ENCODE data around the gene RIOK3.
"Not testable (repeated sequence)": the region's sequence is repeated elsewhere in the genome, so short reads cannot be mapped to it uniquely, and the experiment has no call there.

Gene RIOK3

DNA sequence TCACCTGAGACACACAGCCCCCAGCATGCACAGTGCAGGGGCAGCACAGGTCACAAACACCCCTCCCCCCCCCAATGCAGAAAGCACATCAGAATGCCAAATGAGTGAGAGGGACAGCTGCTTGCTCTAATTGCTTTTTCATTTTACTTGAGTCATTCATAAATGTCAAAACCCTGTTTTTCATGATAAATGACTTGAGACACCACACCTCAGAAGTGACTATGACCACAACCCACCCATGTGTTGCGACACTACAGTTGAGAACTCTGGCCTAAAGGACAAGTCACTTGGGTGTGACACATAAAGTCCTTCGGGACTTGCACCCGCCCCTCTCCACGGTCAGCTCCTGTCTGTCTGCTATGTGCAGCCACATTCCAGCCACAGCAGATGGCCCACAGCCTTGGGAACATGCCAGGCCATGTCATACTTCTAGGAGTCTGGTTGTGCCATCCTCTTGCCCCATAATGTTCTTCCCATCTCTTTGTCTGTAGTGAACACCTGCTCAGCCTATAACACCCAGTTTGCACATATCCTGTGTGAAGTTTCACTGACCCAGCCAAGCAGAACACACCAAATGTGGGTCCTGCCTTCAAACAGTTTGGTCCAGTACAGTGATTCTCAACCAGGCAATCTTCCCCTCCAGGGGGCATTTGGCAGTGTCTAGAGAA, 30.2 kb upstream of the RIOK3 start:
- Histone ChIP-seq H4K8ac (ENCODE audit: low read depth, low read length) (no peak overlapping the region), H3K36me3 (replicated peaks in 1 of 2; ENCODE audit: control insufficient read depth in 2 of 2, insufficient read depth in 2 of 2, low read length in 2 of 2) (no peaks in the 10 kb centered on the region), H3K23ac (ENCODE audit: low read depth, low read length, poor library complexity) (no peak overlapping the region), H3K4ac (ENCODE audit: low read length) (no peak overlapping the region), H2BK120ac (ENCODE audit: low read depth, low read length) (no peak overlapping the region), H3K4me1 (ENCODE audit: control insufficient read depth in 2 of 2, insufficient read depth in 1 of 2, low read depth in 1 of 2, low read length in 2 of 2) (peaks cover 3 to 8% of the 10 kb centered on the region in 2 donors), H3K18ac (ENCODE audit: low read length) (no peak overlapping the region), H3K4me2 (ENCODE audit: insufficient read depth, low read length, poor library complexity, severe bottlenecking) (no peak overlapping the region), H2BK15ac (ENCODE audit: low read length) (no peak overlapping the region), H3K27ac (replicated peaks; ENCODE audit: low read length) (no peak overlapping the region), H3K9ac (ENCODE audit: low read depth, low read length, poor library complexity) (no peak overlapping the region), H2AFZ (ENCODE audit: low read length) (no peak overlapping the region), H3K79me1 (ENCODE audit: low read depth, low read length) (no peaks in the 10 kb centered on the region), H3K9me3 (replicated peaks in 1 of 2; ENCODE audit: control insufficient read depth in 2 of 2, insufficient read depth in 1 of 2, low read depth in 1 of 2, low read length in 2 of 2) (no peaks in the 10 kb centered on the region), H3K27me3 (ENCODE audit: control insufficient read depth in 3 of 3, insufficient read depth in 3 of 3, low read depth in 1 of 3, low read length in 3 of 3) (no peaks in the 10 kb centered on the region), H2BK12ac (ENCODE audit: low read length) (no peak overlapping the region), H3K14ac (ENCODE audit: low read length) (no peak overlapping the region), H2AK5ac (ENCODE audit: low read depth, low read length) (no peak overlapping the region), H4K91ac (ENCODE audit: low read depth, low read length, poor library complexity) (no peak overlapping the region), H2BK5ac (ENCODE audit: low read length) (no peak overlapping the region), H3K4me3 (ENCODE audit: low read length in 2 of 2) (no peak overlapping the region)
- DNase-seq (ENCODE audit: low spot score) = no peak
- no CpG with 5 or more reads among the region's 4 CpGs for WGBS, 2 donors (ENCODE audit: extremely low coverage in 2 of 2, insufficient read length in 2 of 2, insufficient replicate concordance in 1 of 2)

DNA sequence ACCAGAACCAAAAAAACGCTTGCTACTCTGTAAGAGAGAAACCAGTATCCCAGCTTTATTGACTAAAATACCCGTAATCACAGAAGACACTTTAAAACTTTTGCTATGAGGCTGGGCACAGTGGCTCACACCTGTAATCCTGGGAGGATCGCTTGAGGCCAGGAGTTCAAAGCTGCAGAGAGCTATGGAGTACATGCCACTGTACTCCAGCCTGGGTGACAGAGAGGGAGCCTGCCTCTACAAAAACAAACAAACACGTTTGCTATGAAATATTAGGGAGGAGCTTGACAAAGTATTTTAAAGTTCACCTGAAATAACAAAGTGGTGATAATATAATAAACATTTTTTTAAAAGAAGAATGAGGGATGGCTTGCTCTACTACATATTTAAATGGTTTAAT, 28.5 kb upstream of the RIOK3 start:
- no peak overlapping the region for H3K14ac ChIP-seq (ENCODE audit: low read length)
- H3K4me3 ChIP-seq (ENCODE audit: low read length in 2 of 2) = no peak overlapping the region
- no peaks in the 10 kb centered on the region for H3K79me1 ChIP-seq (ENCODE audit: low read depth, low read length)
- H3K9me3 ChIP-seq (replicated peaks in 1 of 2; ENCODE audit: control insufficient read depth in 2 of 2, insufficient read depth in 1 of 2, low read depth in 1 of 2, low read length in 2 of 2) = no peaks in the 10 kb centered on the region
- no peak overlapping the region for H4K91ac ChIP-seq (ENCODE audit: low read depth, low read length, poor library complexity)
- no CpG with 5 or more reads among the region's 4 CpGs for WGBS, 2 donors (ENCODE audit: extremely low coverage in 2 of 2, insufficient read length in 2 of 2, insufficient replicate concordance in 1 of 2)
- no peak overlapping the region for H4K8ac ChIP-seq (ENCODE audit: low read depth, low read length)
- H3K9ac ChIP-seq (ENCODE audit: low read depth, low read length, poor library complexity) = no peak overlapping the region
- H3K4ac ChIP-seq (ENCODE audit: low read length) = no peak overlapping the region
- no peak overlapping the region for H2BK12ac ChIP-seq (ENCODE audit: low read length)
- no peak overlapping the region for H2BK15ac ChIP-seq (ENCODE audit: low read length)
- H2BK120ac ChIP-seq (ENCODE audit: low read depth, low read length) = no peak overlapping the region
- H3K23ac ChIP-seq (ENCODE audit: low read depth, low read length, poor library complexity) = no peak overlapping the region
- no peak overlapping the region for H3K4me2 ChIP-seq (ENCODE audit: insufficient read depth, low read length, poor library complexity, severe bottlenecking)
- no peak overlapping the region for H2BK5ac ChIP-seq (ENCODE audit: low read length)
- no peaks in the 10 kb centered on the region for H3K36me3 ChIP-seq (replicated peaks in 1 of 2; ENCODE audit: control insufficient read depth in 2 of 2, insufficient read depth in 2 of 2, low read length in 2 of 2)
- DNase-seq (ENCODE audit: low spot score) = no peak
- no peaks in the 10 kb centered on the region for H3K27me3 ChIP-seq (ENCODE audit: control insufficient read depth in 3 of 3, insufficient read depth in 3 of 3, low read depth in 1 of 3, low read length in 3 of 3)
- H3K4me1 ChIP-seq (ENCODE audit: control insufficient read depth in 2 of 2, insufficient read depth in 1 of 2, low read depth in 1 of 2, low read length in 2 of 2) = peaks cover 3 to 8% of the 10 kb centered on the region in 2 donors
- no peak overlapping the region for H3K18ac ChIP-seq (ENCODE audit: low read length)
- H2AK5ac ChIP-seq (ENCODE audit: low read depth, low read length) = no peak overlapping the region
- H3K27ac ChIP-seq (replicated peaks; ENCODE audit: low read length) = no peak overlapping the region
- H2AFZ ChIP-seq (ENCODE audit: low read length) = no peak overlapping the region

DNA sequence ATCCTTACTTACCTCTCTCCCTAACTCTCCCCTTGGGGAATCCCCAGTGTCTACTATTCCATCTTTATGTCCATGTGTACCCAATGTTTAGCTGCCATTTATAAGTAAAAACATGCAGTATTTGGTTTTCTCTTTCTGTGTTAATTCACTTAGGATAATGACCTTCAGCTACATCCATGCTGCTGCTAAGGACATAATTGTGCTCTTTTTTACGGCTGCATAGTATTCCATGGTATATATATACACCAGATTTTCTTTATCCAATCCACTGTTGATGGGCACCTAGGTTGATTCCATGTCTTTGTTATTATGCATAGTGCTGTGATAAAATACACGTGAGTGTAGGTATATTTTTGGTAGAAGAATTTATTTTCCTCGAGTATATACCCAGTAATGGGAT, 24.3 kb upstream of the RIOK3 start:
- Histone ChIP-seq H3K18ac (ENCODE audit: low read length) (no peak overlapping the region), H2BK15ac (ENCODE audit: low read length) (no peak overlapping the region), H4K91ac (ENCODE audit: low read depth, low read length, poor library complexity) (no peak overlapping the region), H3K27me3 (ENCODE audit: control insufficient read depth in 3 of 3, insufficient read depth in 3 of 3, low read depth in 1 of 3, low read length in 3 of 3) (no peaks in the 10 kb centered on the region), H2BK12ac (ENCODE audit: low read length) (no peak overlapping the region), H2BK120ac (ENCODE audit: low read depth, low read length) (no peak overlapping the region), H3K79me1 (ENCODE audit: low read depth, low read length) (peaks cover 2% of the 10 kb centered on the region), H3K4me1 (ENCODE audit: control insufficient read depth in 2 of 2, insufficient read depth in 1 of 2, low read depth in 1 of 2, low read length in 2 of 2) (no peaks in the 10 kb centered on the region), H2AK5ac (ENCODE audit: low read depth, low read length) (no peak overlapping the region), H3K4ac (ENCODE audit: low read length) (no peak overlapping the region), H3K9me3 (replicated peaks in 1 of 2; ENCODE audit: control insufficient read depth in 2 of 2, insufficient read depth in 1 of 2, low read depth in 1 of 2, low read length in 2 of 2) (no peaks in the 10 kb centered on the region), H3K27ac (replicated peaks; ENCODE audit: low read length) (no peak overlapping the region), H2BK5ac (ENCODE audit: low read length) (no peak overlapping the region), H3K4me2 (ENCODE audit: insufficient read depth, low read length, poor library complexity, severe bottlenecking) (no peak overlapping the region), H4K8ac (ENCODE audit: low read depth, low read length) (no peak overlapping the region), H3K9ac (ENCODE audit: low read depth, low read length, poor library complexity) (no peak overlapping the region), H3K4me3 (ENCODE audit: low read length in 2 of 2) (no peak overlapping the region), H3K36me3 (replicated peaks in 1 of 2; ENCODE audit: control insufficient read depth in 2 of 2, insufficient read depth in 2 of 2, low read length in 2 of 2) (no peaks in the 10 kb centered on the region), H3K14ac (ENCODE audit: low read length) (no peak overlapping the region), H2AFZ (ENCODE audit: low read length) (no peak overlapping the region), H3K23ac (ENCODE audit: low read depth, low read length, poor library complexity) (no peak overlapping the region)
- DNase-seq (ENCODE audit: low spot score) = no peak
- no CpG with 5 or more reads among the region's 3 CpGs for WGBS, 2 donors (ENCODE audit: extremely low coverage in 2 of 2, insufficient read length in 2 of 2, insufficient replicate concordance in 1 of 2)

DNA sequence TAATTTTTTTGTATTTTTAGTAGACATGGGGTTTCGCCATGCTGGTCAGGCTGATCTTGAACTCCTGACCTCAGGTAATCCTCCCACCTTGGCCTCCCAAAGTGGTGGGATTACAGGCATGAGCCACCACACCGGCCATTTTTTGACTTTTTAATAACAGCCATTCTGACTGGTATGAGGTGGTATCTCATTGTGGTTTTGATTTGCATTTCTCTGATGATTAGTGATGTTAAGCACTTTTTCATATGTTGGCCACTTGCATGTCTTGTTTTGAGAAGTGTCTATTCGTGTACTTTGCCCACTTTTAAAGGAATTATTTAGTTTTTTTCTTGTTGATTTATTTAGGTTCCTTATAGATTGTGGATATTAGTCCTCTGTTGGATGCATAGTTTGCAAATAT, 23.5 kb upstream of the RIOK3 start:
- not testable (repeated sequence) for H4K8ac ChIP-seq (ENCODE audit: low read depth, low read length); H3K4me3 ChIP-seq (ENCODE audit: low read length in 2 of 2); H3K4me1 ChIP-seq (ENCODE audit: control insufficient read depth in 2 of 2, insufficient read depth in 1 of 2, low read depth in 1 of 2, low read length in 2 of 2); DNase-seq (ENCODE audit: low spot score); H2AFZ ChIP-seq (ENCODE audit: low read length); H3K9me3 ChIP-seq (replicated peaks in 1 of 2; ENCODE audit: control insufficient read depth in 2 of 2, insufficient read depth in 1 of 2, low read depth in 1 of 2, low read length in 2 of 2); H4K91ac ChIP-seq (ENCODE audit: low read depth, low read length, poor library complexity); H3K23ac ChIP-seq (ENCODE audit: low read depth, low read length, poor library complexity); H3K27me3 ChIP-seq (ENCODE audit: control insufficient read depth in 3 of 3, insufficient read depth in 3 of 3, low read depth in 1 of 3, low read length in 3 of 3); H2AK5ac ChIP-seq (ENCODE audit: low read depth, low read length); H2BK120ac ChIP-seq (ENCODE audit: low read depth, low read length); H2BK12ac ChIP-seq (ENCODE audit: low read length); H3K18ac ChIP-seq (ENCODE audit: low read length); H3K4ac ChIP-seq (ENCODE audit: low read length); H3K27ac ChIP-seq (replicated peaks; ENCODE audit: low read length); H2BK5ac ChIP-seq (ENCODE audit: low read length); H3K36me3 ChIP-seq (replicated peaks in 1 of 2; ENCODE audit: control insufficient read depth in 2 of 2, insufficient read depth in 2 of 2, low read length in 2 of 2); H3K79me1 ChIP-seq (ENCODE audit: low read depth, low read length); H2BK15ac ChIP-seq (ENCODE audit: low read length); H3K14ac ChIP-seq (ENCODE audit: low read length); H3K4me2 ChIP-seq (ENCODE audit: insufficient read depth, low read length, poor library complexity, severe bottlenecking); H3K9ac ChIP-seq (ENCODE audit: low read depth, low read length, poor library complexity)
- WGBS, 2 donors (ENCODE audit: extremely low coverage in 2 of 2, insufficient read length in 2 of 2, insufficient replicate concordance in 1 of 2) = no CpG with 5 or more reads among the region's 3 CpGs

All from neuronal stem cell (in vitro differentiated cells).